Kidney (tissue), 14 donors: ENCODE results near the gene COL4A2. TPM values are rescaled to one million over a fixed set of nuclear protein-coding genes. Genes with fewer than 3 reads are reported as not detected.

Experiments
- DNase-seq, 5 donors: peaks; one replicate each; pipeline ENCODE4 v3.0.0-alpha.2; 2013 to 2020
- FAIRE-seq: peaks from 2 replicates; lab custom pipeline; 2012; peaks lifted over from hg19 to GRCh38; lab: Jason Lieb, UNC
- H3K27ac ChIP-seq, 2 donors: one replicate each; pipeline ENCODE4 v1.7.0; 2013; ENCODE audit warnings: low read depth in 2 of 2, low read length in 2 of 2, inconsistent platforms in 1 of 2
- H3K27me3 ChIP-seq: one replicate; pipeline ENCODE4 v1.7.1; 2013; ENCODE audit warnings: low read length, inconsistent platforms; ENCODE audit not compliant: control insufficient read depth, insufficient read depth
- H3K36me3 ChIP-seq, 3 donors: one replicate each; pipeline versions ENCODE4 v1.7.0 to v1.7.1; 2013; ENCODE audit warnings: low read length in 3 of 3, control low read depth in 1 of 3, inconsistent platforms in 1 of 3; ENCODE audit not compliant: insufficient read depth in 3 of 3, control insufficient read depth in 2 of 3
- H3K4me1 ChIP-seq, 3 donors: one replicate each; pipeline versions ENCODE4 v1.7.0 to v1.7.1; 2013; ENCODE audit warnings: low read length in 3 of 3, inconsistent platforms in 1 of 3, low read depth in 1 of 3; ENCODE audit not compliant: control insufficient read depth in 2 of 3, insufficient read depth in 2 of 3
- H3K4me3 ChIP-seq, 3 donors: one replicate each; pipeline versions ENCODE4 v1.7.0 to v1.8.1; 2013; ENCODE audit warnings: low read length in 3 of 3, control low read depth in 1 of 3, inconsistent platforms in 1 of 3
- H3K9ac ChIP-seq, 3 donors: one replicate each; pipeline versions ENCODE4 v1.7.0 to v1.7.1; 2013; ENCODE audit warnings: low read length in 3 of 3, control low read depth in 1 of 3, inconsistent platforms in 1 of 3
- H3K9me3 ChIP-seq, 3 donors: one replicate each; pipeline versions ENCODE4 v1.7.0 to v1.7.1; 2013; ENCODE audit warnings: low read length in 3 of 3, control low read depth in 1 of 3, inconsistent platforms in 1 of 3; ENCODE audit not compliant: control insufficient read depth in 2 of 3, insufficient read depth in 1 of 3
- CTCF ChIP-seq: IDR thresholded peaks from 3 replicates; pipeline ENCODE4 v1.5.1; 2012; ENCODE audit warnings: mild to moderate bottlenecking, moderate library complexity, borderline replicate concordance; ENCODE audit not compliant: insufficient read depth; ENCODE audit errors: extremely low read depth
- intact Hi-C: fragments of 100-400 bp; cut with DNase I; formaldehyde crosslinking; loops from one replicate; pipeline ENCODE4 v1.11.1; 2022
- polyA plus RNA-seq: library from polyadenylated mRNA; stranded (reverse); fragments of 350-450 nt; fragmentation: Illumina TruSeq; extraction: RNeasy Lipid Tissue Mini Kit (QIAGEN cat#74804); gene quantifications from one replicate; pipeline ENCODE4 v1.2.3, GENCODE V29; 2014; ENCODE audit warnings: low read depth, low replicate concordance; ENCODE audit not compliant: insufficient read depth
- total RNA-seq: library from RNA; stranded (reverse); fragmentation: NEBNext Ultra II Directional; extraction: Animal tissue kit (Norgen Biotek cat#: 25700); gene quantifications from one replicate; pipeline ENCODE4 v1.2.1, GENCODE V29; 2021
- donor health status: control.
- donor health status: control.
- donor health status: control.
- donor health status: control.
- donor health status: control.
- donor health status: DM: yes; HTN: yes; CAD: no.
- donor health status: Normal renal cell carcinoma (clear cell type).

COL4A2 gene
- total and polyA plus RNA-seq, 2 donors from 2014 or later: 126 to 265 TPM

- FAIRE-seq: no peak
- H3K27ac ChIP-seq: no peak overlapping the region
- no peaks in the 10 kb centered on the region for H3K27me3 ChIP-seq
- DNase-seq: no peak
- intact Hi-C loops: no loop called here
- peaks cover 8 to 25% (median 9%) of the 10 kb centered on the region in 3 donors for H3K4me1 ChIP-seq
- no peak for TF ChIP-seq CTCF
- peak overlapping the region in 1 of 3 donors; percentile 17 for H3K9ac ChIP-seq
- no peak overlapping the region for H3K4me3 ChIP-seq
- no peaks in the 10 kb centered on the region for H3K36me3 ChIP-seq
- no peaks in the 10 kb centered on the region for H3K9me3 ChIP-seq
Measured at GRCh38 chr13:110372676-110373075, 65.6 kb downstream of the COL4A2 start.

GRCh38 chr13:110373617-110374016 lies 66.5 kb downstream of the COL4A2 start:
- Histone ChIP-seq H3K27ac (no peak overlapping the region), H3K4me1 (peaks cover 8 to 25% (median 9%) of the 10 kb centered on the region in 3 donors), H3K9ac (no peak overlapping the region), H3K9me3 (no peaks in the 10 kb centered on the region), H3K27me3 (no peaks in the 10 kb centered on the region), H3K36me3 (no peaks in the 10 kb centered on the region), H3K4me3 (no peak overlapping the region)
- FAIRE-seq (no peak), DNase-seq (no peak)
- intact Hi-C loops: no loop called here
- no peak for TF ChIP-seq CTCF

- DNase-seq (no peak), FAIRE-seq (no peak)
- H3K27ac ChIP-seq: no peak overlapping the region
- intact Hi-C loops: no loop called here
- H3K36me3 ChIP-seq: no peaks in the 10 kb centered on the region
- peaks cover 8 to 25% (median 9%) of the 10 kb centered on the region in 3 donors for H3K4me1 ChIP-seq
- no peaks in the 10 kb centered on the region for H3K9me3 ChIP-seq
- TF ChIP-seq CTCF: no peak
- no peaks in the 10 kb centered on the region for H3K27me3 ChIP-seq
- no peak overlapping the region for H3K4me3 ChIP-seq
- no peak overlapping the region for H3K9ac ChIP-seq
Measured at GRCh38 chr13:110374431-110375370, 67.6 kb downstream of the COL4A2 start.
